Hematopoietic multipotent progenitor cell treated with erythropoietin and hydrocortisone succinate and interleukin-3 and kit ligand, for 6 days (in vitro differentiated cells): ENCODE data around the gene FCAR.
A peak's percentile ranks its signal among the peaks of the same experiment; 100 is the strongest.
"Not testable (repeated sequence)": the region's sequence is repeated elsewhere in the genome, so short reads cannot be mapped to it uniquely, and the experiment has no call there.

ENCODE experiments used
- DNase-seq: peaks from one replicate; pipeline ENCODE4 v3.0.0-alpha.2; 2015

Gene FCAR

DNA sequence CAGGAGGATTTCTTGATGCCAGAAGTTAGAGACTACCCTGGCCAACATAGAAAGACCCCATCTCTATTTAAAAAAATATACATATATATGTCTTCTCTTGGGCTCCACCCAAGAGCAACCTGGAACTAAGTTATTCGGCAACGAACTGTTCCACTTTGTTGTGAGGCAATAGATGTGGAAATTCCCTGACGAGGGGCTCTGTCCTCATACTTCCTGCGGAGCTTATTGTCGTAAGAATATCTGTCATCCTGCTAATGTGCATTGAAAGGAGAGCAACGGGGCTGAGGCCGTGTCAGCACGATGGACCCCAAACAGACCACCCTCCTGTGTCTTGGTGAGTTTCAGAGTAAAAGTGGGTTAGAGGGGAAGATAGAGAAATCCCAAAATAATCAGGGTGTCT, at the start of gene FCAR:
Gene FCAR (plus strand): TSS at position 246 of the 400 bp plus-strand sequence. CDS start 55 bp downstream, at position 301.
- no peak for DNase-seq

DNA sequence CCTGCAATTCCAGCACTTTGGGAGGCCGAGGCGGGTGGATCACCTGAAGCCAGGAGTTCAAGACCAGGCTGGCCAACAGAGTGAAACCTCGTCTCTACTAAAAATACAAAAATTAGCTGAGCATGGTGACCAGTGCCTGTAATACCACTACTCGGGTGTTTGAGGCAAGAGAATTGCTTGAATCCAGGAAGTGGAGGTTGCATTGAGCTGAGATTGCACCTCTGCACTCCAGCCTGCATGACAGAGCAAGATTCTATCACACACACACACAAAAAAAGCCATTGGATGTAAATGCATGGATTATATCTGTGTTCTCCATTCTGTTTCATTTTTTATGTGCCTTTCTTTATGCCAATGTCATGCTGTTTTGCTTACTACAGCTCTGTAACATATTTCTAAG, 49.6 kb upstream of the FCAR start:
- not testable (repeated sequence) for DNase-seq

- not testable (repeated sequence) for DNase-seq
Observed at GRCh38 chr19:54825326-54825725, 48.7 kb upstream of the FCAR start.

GRCh38 chr19:54828064-54828463, 46.0 kb upstream of the FCAR start:
- DNase-seq, result not testable (repeated sequence)

- not testable (repeated sequence) for DNase-seq
Observed at GRCh38 chr19:54832496-54832895, 41.5 kb upstream of the FCAR start, which contains the start of gene KIR2DS4. TSS of gene KIR2DS4 (plus strand) at chr19:54832676.

GRCh38 chr19:54835126-54835525, 38.9 kb upstream of the FCAR start:
- not testable (repeated sequence) for DNase-seq

GRCh38 chr19:54837522-54837921, 36.5 kb upstream of the FCAR start:
- not testable (repeated sequence) for DNase-seq

- DNase-seq, result not testable (repeated sequence)
Observed at GRCh38 chr19:54843171-54843570, 30.9 kb upstream of the FCAR start.

- not testable (repeated sequence) for DNase-seq
Observed at GRCh38 chr19:54850061-54850640, 23.9 kb upstream of the FCAR start, which contains the start of gene KIR3DL2. TSS of gene KIR3DL2 (plus strand) at chr19:54850443. CDS start at chr19:54850476, 33 bp downstream.

GRCh38 chr19:54850930-54851329, 23.1 kb upstream of the FCAR start:
- DNase-seq, result no peak

DNA sequence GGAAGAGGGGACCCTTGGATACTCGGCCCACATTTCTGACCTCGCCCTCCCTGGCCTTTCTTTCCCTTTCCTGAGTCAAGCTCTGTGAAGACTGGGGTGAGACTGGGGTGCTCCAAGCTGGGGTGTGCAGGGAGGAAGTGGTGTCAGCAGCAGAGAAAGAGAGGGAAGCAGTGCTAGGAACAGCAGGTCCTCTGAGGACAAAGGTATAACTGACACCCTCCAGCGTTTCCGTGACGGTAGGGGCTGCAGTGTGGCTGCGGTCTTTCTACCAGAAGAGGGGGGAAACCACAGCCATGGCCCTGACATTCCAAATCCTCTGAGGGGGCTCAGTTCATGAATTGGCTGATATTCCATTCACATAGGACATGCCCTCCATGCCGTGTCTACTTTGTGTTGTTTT, 22.7 kb upstream of the FCAR start:
- DNase-seq, result no peak

DNA sequence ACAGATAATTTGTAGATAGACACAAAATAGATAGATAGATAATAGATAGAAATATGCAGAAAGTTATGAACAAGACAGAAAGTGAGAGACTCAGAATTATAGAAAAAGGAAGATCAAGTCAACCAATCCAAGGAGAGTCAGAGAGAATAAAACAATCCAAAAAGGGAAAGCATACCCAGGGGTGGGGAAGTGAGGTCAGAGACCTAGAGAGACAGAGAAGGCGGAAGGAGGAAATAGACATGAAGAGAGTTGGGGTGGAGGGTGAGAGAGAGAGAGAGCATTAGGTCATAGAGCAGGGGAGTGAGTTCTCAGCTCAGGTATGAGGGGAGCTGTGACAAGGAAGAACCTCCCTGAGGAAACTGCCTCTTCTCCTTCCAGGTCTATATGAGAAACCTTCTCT, 18.8 kb upstream of the FCAR start:
- not testable (repeated sequence) for DNase-seq

GRCh38 chr19:54858476-54858875, 15.6 kb upstream of the FCAR start:
- not testable (repeated sequence) for DNase-seq

DNA sequence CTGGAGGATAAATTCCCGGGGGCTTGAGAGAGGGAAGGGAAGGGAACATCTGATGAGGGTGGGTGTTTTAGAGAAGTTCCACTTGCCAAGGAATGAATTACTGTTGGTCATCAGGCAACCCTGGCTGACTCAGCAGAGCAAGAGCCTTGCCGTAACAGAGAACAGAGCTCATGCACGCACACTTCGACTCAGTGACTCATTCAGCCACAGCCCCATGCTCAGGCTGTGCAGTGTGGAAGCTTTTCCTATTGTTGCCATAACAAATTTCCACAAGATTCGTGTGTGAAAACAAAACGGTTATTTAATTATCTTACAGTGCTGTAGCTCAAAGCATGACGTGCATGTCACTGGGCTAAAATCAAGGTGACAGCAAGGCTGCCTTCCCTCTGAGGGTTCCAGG, 14.6 kb upstream of the FCAR start:
- not testable (repeated sequence) for DNase-seq

- not testable (repeated sequence) for DNase-seq
Observed at GRCh38 chr19:54863459-54863858, 10.6 kb upstream of the FCAR start.

DNA sequence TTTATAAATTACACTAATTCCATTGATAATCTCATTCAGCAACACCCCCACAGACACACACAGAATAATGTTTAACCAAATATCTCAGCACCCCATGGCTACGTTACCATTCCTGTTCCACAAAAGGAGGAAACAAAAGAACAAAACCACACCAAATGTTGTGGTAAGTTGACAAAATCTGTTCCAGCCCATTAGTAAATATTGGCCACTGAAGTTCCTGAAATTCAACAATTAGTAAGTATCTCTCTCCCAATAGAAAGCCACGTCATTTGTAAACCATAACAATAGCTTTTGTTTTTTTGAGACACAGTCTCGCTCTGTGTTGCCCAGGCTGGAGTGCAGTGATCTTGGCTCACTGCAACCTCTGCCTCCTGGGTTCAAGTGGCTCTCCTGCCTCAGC, 2.3 kb upstream of the FCAR start:
- DNase-seq, result no peak

DNA sequence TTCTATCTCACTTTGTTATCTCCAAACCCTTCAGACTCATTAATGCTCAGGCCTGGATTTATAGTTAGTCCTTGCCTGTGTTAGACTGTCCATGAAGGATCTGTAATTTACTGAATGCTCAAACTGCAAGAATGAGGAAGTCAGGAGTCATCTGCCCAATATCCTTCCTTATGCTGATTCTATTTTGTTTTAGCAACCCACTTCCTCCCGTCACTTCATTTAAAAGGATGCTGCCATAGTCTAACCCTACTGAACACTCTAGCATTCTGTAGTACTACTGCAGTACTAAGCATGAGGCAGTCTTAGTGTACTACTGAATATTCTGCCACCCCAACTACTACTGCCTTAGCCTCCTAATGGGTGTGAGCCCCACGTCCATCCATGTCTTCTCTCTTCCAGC, 1.5 kb downstream of the FCAR start:
- peak; percentile 39 for DNase-seq

DNA sequence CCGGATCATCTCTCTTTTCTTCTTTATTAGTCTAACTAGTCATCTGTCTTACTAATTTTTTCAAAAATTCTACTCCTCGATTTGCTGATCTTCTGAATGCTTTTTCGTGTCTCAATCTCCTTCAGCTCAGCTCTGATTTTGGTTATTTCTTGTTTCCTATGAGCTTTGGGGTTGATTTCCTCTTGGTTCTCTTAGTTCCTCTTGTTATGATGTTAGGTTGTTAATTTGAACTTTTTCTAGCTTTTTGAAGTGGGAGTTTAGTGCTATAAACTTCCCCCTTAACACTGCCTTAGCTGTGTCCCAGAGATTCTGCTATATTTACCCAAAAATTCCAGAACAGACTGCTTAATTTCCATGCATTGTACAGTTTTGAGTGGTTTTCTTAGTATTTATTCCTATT, 3.4 kb downstream of the FCAR start:
- no peak for DNase-seq

DNA sequence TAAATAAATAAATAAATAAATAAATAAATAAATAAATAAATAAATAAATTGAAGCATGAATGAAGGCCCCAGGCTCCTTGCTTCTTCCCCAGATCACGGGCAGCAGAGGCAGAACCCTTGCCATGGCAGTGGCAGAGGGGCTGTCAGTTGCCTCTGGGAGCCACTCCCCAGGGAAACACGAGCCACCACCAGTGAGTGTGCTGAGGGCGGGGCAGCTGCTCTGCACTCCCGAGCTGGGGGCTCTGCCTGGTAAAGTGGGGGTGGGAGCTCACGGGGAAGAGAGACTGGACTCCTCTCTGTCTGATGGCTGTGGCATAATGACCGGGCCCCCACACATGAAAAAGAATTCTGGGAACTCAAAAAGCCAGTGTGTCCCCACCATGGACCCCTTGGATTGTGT, 7.8 kb downstream of the FCAR start:
- DNase-seq, result no peak

DNA sequence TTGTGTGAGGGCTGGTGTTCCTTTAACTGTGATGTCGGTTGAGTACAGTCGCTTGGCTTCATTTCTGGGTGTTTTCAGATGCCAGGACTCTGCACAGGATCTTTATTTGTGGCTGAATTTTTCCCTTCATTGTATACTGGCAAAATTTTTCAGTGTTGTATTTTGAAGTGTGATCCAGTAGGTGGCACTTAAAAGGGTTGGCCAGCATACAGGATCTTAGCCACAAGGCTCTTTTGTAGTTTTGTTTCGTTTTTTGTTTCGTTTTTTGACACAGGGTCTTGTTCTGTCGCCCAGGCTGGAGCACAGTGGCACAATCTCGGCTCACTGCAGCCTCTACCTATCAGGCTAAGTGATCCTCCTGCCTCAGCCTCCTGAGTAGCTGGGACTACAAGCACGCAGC, 8.7 kb downstream of the FCAR start:
- peak; percentile 65 for DNase-seq

GRCh38 chr19:54883228-54883627, 9.2 kb downstream of the FCAR start:
- DNase-seq, result no peak

GRCh38 chr19:54888239-54888638, 14.2 kb downstream of the FCAR start:
- DNase-seq, result no peak

DNA sequence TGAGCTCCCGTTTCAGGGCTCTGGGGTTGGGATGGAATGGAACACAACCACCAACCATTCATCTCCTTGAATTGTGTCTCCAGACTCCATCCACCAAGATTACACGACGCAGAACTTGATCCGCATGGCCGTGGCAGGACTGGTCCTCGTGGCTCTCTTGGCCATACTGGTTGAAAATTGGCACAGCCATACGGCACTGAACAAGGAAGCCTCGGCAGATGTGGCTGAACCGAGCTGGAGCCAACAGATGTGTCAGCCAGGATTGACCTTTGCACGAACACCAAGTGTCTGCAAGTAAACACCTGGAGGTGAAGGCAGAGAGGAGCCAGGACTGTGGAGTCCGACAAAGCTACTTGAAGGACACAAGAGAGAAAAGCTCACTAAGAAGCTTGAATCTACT, 15.5 kb downstream of the FCAR start:
- DNase-seq, result no peak

DNA sequence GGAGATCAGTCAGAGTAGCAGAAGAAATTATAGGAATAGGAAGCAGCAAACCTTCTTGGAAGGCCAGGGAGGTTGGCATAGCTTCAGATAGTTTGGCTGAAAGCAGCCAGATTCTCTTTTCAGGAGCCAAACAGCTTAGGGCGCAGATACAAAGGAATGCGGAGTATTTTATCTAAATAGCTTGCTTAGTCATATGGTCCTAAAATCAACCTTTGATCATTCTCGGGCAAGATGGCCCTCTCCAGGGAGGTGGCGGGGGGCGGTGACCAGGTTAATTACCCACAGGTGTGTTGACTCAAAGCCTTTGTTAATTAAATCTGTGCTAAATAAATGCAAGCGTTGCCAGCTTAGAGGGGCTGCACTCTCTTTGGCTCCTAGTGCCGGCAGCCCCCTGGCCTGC, 19.4 kb downstream of the FCAR start:
- DNase-seq, result no peak

- DNase-seq, result not testable (repeated sequence)
Observed at GRCh38 chr19:54894106-54894505, 20.1 kb downstream of the FCAR start.
